WERI-Rb-1 (cell line): ENCODE results near the gene MYNN.

Experiments
- DNase-seq: peaks from one replicate; pipeline ENCODE4 v3.0.0-alpha.2; 2020
- H3K27ac ChIP-seq: fragments of 250-450 bp; sonication (Bioruptor Pico); 2 replicates; pipeline ENCODE4 v1.5.1; 2020; ENCODE audit warnings: mild to moderate bottlenecking, moderate library complexity
- H3K27me3 ChIP-seq: fragments of 250-450 bp; sonication (Bioruptor Pico); 2 replicates; pipeline ENCODE4 v1.5.1; 2021; ENCODE audit warnings: mild to moderate bottlenecking, low read depth, moderate library complexity; ENCODE audit not compliant: insufficient read depth, severe bottlenecking
- H3K36me3 ChIP-seq: fragments of 250-450 bp; sonication (Bioruptor Pico); 2 replicates; pipeline ENCODE4 v1.5.1; 2020; ENCODE audit warnings: mild to moderate bottlenecking, moderate library complexity
- H3K4me3 ChIP-seq: 2 replicates; pipeline ENCODE4 v1.5.1; 2011; ENCODE audit warnings: low read depth, mild to moderate bottlenecking, control low read depth, low read length
- H3K9me3 ChIP-seq: fragments of 250-450 bp; sonication (Bioruptor Pico); 2 replicates; pipeline ENCODE4 v1.5.1; 2021; ENCODE audit warnings: mild to moderate bottlenecking, moderate library complexity; ENCODE audit not compliant: severe bottlenecking
- TF ChIP-seq, protein P1 (sequence below): IDR thresholded peaks from 2 replicates; pipeline ENCODE4 v1.5.1; 2011; ENCODE audit warnings: low read depth, mild to moderate bottlenecking, control low read depth, inconsistent platforms, low read length

MYNN gene

DNA sequence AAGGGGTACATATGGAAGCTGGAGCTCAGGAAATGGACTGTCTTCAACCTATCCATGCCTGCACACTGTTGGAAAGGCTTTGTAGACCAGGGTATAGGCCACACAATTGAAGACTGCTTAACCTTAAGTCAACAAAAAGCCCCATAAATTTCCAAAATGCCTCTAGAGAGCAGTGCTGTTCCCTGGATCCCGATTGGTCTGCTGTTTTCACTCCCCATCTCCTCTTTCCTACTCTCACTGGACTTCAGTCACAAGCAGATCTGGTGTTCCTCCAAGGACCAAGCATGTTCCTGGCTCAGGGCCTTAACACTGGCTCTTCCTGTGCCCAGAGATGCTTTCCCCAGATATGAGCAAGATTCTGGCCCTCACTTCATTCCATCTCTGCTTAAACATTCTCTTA lies 62.3 kb downstream of the MYNN start:
- Histone ChIP-seq H3K36me3 (no peaks in the 10 kb centered on the region), H3K27me3 (no peaks in the 10 kb centered on the region), H3K27ac (no peak overlapping the region), H3K4me3 (no peak overlapping the region), H3K9me3 (no peaks in the 10 kb centered on the region)
- no peak for DNase-seq
- TF ChIP-seq, protein P1, sequence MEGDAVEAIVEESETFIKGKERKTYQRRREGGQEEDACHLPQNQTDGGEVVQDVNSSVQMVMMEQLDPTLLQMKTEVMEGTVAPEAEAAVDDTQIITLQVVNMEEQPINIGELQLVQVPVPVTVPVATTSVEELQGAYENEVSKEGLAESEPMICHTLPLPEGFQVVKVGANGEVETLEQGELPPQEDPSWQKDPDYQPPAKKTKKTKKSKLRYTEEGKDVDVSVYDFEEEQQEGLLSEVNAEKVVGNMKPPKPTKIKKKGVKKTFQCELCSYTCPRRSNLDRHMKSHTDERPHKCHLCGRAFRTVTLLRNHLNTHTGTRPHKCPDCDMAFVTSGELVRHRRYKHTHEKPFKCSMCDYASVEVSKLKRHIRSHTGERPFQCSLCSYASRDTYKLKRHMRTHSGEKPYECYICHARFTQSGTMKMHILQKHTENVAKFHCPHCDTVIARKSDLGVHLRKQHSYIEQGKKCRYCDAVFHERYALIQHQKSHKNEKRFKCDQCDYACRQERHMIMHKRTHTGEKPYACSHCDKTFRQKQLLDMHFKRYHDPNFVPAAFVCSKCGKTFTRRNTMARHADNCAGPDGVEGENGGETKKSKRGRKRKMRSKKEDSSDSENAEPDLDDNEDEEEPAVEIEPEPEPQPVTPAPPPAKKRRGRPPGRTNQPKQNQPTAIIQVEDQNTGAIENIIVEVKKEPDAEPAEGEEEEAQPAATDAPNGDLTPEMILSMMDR = no peak

DNA sequence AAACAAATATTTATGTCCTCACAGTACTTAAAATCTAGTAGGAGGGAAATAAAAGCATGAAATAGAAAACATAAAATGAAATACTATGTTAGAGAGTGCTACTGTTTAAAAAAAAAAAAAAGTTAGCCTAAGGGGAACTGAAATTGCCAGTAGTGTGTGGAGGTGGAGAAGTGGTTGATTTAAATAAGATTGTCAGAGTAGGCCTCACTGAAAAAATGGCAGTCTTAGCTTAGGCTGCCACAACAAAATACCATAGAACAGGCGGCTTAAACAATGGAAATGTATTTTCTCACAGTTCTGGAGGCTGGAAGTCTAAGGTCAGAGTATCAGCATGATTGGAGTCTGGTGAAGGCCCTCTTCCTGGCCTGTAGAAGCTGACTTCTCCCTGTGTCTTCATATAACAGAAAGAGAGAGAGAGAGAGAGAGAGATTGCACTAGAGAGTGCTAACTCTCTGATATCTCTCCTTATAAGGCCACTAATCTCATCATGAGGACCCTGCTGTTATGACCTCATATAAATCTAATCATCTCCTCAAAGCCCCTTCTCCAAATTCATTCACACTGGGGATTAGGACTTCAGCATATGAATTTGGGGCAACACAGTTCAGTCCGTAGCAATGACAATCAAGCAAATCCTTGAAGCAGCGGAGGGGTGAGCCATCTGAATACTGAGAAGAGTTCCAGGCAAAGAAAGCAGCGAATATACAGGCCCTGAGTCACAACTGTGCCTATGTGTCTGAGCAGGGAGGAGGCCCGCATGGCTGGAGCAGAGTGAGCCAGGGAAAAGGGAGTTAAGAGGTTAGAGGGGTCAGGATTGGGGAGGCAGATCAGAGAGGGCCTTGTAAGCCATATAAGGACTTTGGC lies 63.1 kb downstream of the MYNN start:
- H3K27me3 ChIP-seq = no peaks in the 10 kb centered on the region
- no peak overlapping the region for H3K4me3 ChIP-seq
- DNase-seq = no peak
- no peaks in the 10 kb centered on the region for H3K9me3 ChIP-seq
- TF ChIP-seq, protein P1 = no peak
- no peak overlapping the region for H3K27ac ChIP-seq
- H3K36me3 ChIP-seq = no peaks in the 10 kb centered on the region

DNA sequence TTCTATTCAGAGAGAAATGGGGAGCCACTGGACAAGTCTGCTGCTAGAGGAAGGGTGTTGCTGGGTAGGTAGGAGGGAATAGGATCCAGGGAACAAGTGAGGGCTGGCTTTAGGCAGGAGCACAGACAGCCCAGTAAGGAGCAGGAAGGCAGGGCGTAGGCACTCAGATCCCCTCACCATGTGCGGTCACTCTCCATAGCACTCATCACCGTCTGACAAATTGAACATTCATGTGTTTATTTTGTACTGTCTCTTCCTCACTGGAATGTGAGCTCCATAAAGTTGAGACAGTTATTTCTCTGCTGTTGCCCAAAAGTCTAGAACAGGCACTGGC lies 63.7 kb downstream of the MYNN start:
- Histone ChIP-seq H3K27ac (no peak overlapping the region), H3K4me3 (no peak overlapping the region), H3K36me3 (no peaks in the 10 kb centered on the region), H3K27me3 (no peaks in the 10 kb centered on the region), H3K9me3 (no peaks in the 10 kb centered on the region)
- TF ChIP-seq, protein P1 = no peak
- no peak for DNase-seq

DNA sequence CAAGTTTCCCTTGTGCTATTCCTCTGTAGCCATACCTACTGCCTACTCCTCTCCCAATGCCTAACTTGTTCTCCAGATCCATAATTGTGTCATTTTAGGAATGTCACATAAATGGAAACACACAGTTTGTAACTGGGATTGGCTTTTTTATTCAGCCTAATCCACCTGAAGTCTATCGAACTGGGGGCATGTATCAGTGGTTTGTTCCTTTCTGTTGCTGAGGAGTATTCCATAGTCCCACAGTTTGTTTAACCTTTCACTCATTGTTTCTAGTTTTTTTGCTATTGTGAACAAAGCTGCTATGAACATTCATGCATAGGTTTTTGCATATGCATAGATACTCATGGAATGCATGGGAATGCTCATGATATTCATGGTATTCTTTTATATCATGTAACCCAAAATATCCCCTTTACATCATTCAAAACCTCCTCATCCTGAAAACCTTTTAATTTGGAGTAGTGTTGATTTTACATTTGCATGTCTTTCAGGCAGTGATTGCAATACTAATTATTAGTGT lies 65.4 kb downstream of the MYNN start:
- Histone ChIP-seq H3K36me3 (no peaks in the 10 kb centered on the region), H3K27ac (no peak overlapping the region), H3K4me3 (no peak overlapping the region), H3K9me3 (no peaks in the 10 kb centered on the region), H3K27me3 (no peaks in the 10 kb centered on the region)
- no peak for DNase-seq
- TF ChIP-seq, protein P1 = no peak
